Measurements from ENCODE around the gene SAP30BP.

Gene SAP30BP

GRCh38 chr17:75722542-75723095 is 55.5 kb downstream of the SAP30BP start:
- no peak for DNase-seq

- DNase-seq: no peak
These were observed 56.2 kb downstream of the SAP30BP start for GRCh38 chr17:75723171-75723930.

GRCh38 chr17:75724016-75725003 is 57.2 kb downstream of the SAP30BP start:
- no peak for DNase-seq

GRCh38 chr17:75725504-75725903 is 58.4 kb downstream of the SAP30BP start:
- no peak for DNase-seq

- DNase-seq: no peak
These were observed 60.3 kb downstream of the SAP30BP start for GRCh38 chr17:75727391-75727790.

GRCh38 chr17:75729351-75729750 is 62.2 kb downstream of the SAP30BP start:
- DNase-seq: no peak

GRCh38 chr17:75730065-75730464 is 62.9 kb downstream of the SAP30BP start:
- no peak for DNase-seq

GRCh38 chr17:75731086-75731715 is 64.1 kb downstream of the SAP30BP start:
- DNase-seq: no peak

- no peak for DNase-seq
These were observed 64.8 kb downstream of the SAP30BP start for GRCh38 chr17:75731716-75732498.

- DNase-seq: no peak
These were observed 66.3 kb downstream of the SAP30BP start for GRCh38 chr17:75733471-75733870.

- DNase-seq: no peak
These were observed 67.6 kb downstream of the SAP30BP start for GRCh38 chr17:75734674-75735294.

- no peak for DNase-seq
These were observed 69.2 kb downstream of the SAP30BP start for GRCh38 chr17:75736173-75736835.

- no peak for DNase-seq
These were observed 70.2 kb downstream of the SAP30BP start for GRCh38 chr17:75737133-75737962.

- DNase-seq: no peak
These were observed 71.2 kb downstream of the SAP30BP start for GRCh38 chr17:75738218-75738802.

GRCh38 chr17:75739174-75739573 is 72.0 kb downstream of the SAP30BP start:
- DNase-seq: no peak

GRCh38 chr17:75739801-75740200 is 72.7 kb downstream of the SAP30BP start:
- no peak for DNase-seq

- DNase-seq: no peak
These were observed 73.1 kb downstream of the SAP30BP start for GRCh38 chr17:75740215-75740614.

GRCh38 chr17:75740631-75741077 is 73.5 kb downstream of the SAP30BP start:
- DNase-seq: no peak

GRCh38 chr17:75742337-75742736 is 75.2 kb downstream of the SAP30BP start:
- no peak for DNase-seq

Measured in T-helper 9 cell (primary cell).